K562 (cell line): ENCODE results near the gene FAM240A. TPM values are rescaled to one million over a fixed set of nuclear protein-coding genes. Genes with fewer than 3 reads are reported as not detected.
A peak's percentile ranks its signal among the peaks of the same experiment; 100 is the strongest.

Source experiments
- ATAC-seq: fragments of 200-7000 bp; cut with Tn5 transposase; 3 replicates; pipeline ENCODE4 v1.9.1; 2020; ENCODE audit warnings: moderate library complexity
- BruUV-seq: library from RNA; stranded (reverse); fragments of 400-500 nt; replicated peaks from 2 replicates; lab custom pipeline; 2021; lab: Mats Ljungman, UMichigan
- CTCF ChIA-PET: fragments of 300-600 bp; formaldehyde crosslinking; extraction: SDS; loops from one replicate; lab custom pipeline; 2021; ENCODE audit warnings: low intra/inter-chr PET ratio; lab: Yijun Ruan, JAX
- POLR2A ChIA-PET: fragments of 300-600, 350-650 bp; sonication (Branson Sonifier 250); formaldehyde crosslinking; extraction: SDS; loops from one replicate; lab custom pipeline; 2021; ENCODE audit warnings: antibody characterized with exemption, inconsistent platforms; lab: Yijun Ruan, JAX
- DNase-seq, 4 experiments: peaks; one replicate each; pipeline versions ENCODE4 v3.0.0 to v3.0.0-alpha.2; 2011 to 2018; ENCODE audit warnings: low spot score in 3 of 4, mixed read lengths in 3 of 4; ENCODE audit errors: extremely low read depth in 1 of 4
- FAIRE-seq: peaks from 2 replicates; lab custom pipeline; 2011; peaks lifted over from hg19 to GRCh38; lab: Jason Lieb, UNC
- H2AFZ ChIP-seq: 2 replicates; pipeline ENCODE4 v1.6.0; 2011; ENCODE audit warnings: low read depth, low read length, control low read depth, inconsistent platforms
- H3K27ac ChIP-seq: fragments of 200-600 bp; 3 replicates; pipeline ENCODE4 v1.8.0; 2011; ENCODE audit warnings: low read depth, mild to moderate bottlenecking, control low read depth, inconsistent platforms, low read length, moderate library complexity, mixed read lengths; ENCODE audit errors: extremely low read depth
- H3K27me3 ChIP-seq, 2 experiments: fragments of 300-600 bp in 1 of 2; 2 replicates in 1 of 2; 3 replicates in 1 of 2; pipeline versions ENCODE4 v1.6.0 to v1.8.0; 2011; ENCODE audit warnings: inconsistent platforms in 2 of 2, low read length in 2 of 2, mild to moderate bottlenecking in 1 of 2, mixed read lengths in 1 of 2, moderate library complexity in 1 of 2; ENCODE audit not compliant: control insufficient read depth in 2 of 2, insufficient read depth in 2 of 2
- H3K36me3 ChIP-seq: fragments of 300-600 bp; 3 replicates; pipeline ENCODE4 v1.8.0; 2011; ENCODE audit warnings: mild to moderate bottlenecking, low read length, inconsistent platforms; ENCODE audit not compliant: control insufficient read depth, insufficient read depth
- H3K4me1 ChIP-seq, 2 experiments: fragments of 200-600 bp in 1 of 2; replicated peaks in 1 of 2; 2 replicates in 1 of 2; 3 replicates in 1 of 2; pipeline versions ENCODE4 v1.5.1 to v1.8.0; 2011; ENCODE audit warnings: inconsistent platforms in 2 of 2, low read length in 2 of 2, mild to moderate bottlenecking in 1 of 2, mixed read lengths in 1 of 2, moderate library complexity in 1 of 2; ENCODE audit not compliant: control insufficient read depth in 2 of 2, insufficient read depth in 2 of 2
- H3K4me2 ChIP-seq: 2 replicates; pipeline ENCODE4 v1.6.1; 2011; ENCODE audit warnings: low read length, control low read depth, inconsistent platforms, mixed read lengths; ENCODE audit not compliant: insufficient read depth
- H3K4me3 ChIP-seq: fragments of 200-600 bp; sonication (generic), shearing (Covaris generic); 2 replicates; pipeline ENCODE4 v1.5.1; 2016; ENCODE audit warnings: control low read depth, inconsistent platforms
- H3K79me2 ChIP-seq: fragments of 200-600 bp; 3 replicates; pipeline ENCODE4 v1.8.0; 2011; ENCODE audit warnings: low read length, inconsistent platforms; ENCODE audit not compliant: control insufficient read depth, insufficient read depth
- H3K9ac ChIP-seq, 2 experiments: 2 replicates each; pipeline versions ENCODE4 v1.6.0 to v1.6.1; 2011; ENCODE audit warnings: low read depth in 2 of 2, low read length in 2 of 2, control low read depth in 1 of 2, inconsistent platforms in 1 of 2, mild to moderate bottlenecking in 1 of 2, mixed read lengths in 1 of 2; ENCODE audit not compliant: insufficient read depth in 1 of 2
- H3K9me1 ChIP-seq: one replicate; pipeline ENCODE4 v1.6.0; 2011; ENCODE audit warnings: inconsistent platforms, mild to moderate bottlenecking, low read length, moderate library complexity; ENCODE audit not compliant: control insufficient read depth, insufficient read depth
- H3K9me3 ChIP-seq: replicated peaks from 2 replicates; pipeline ENCODE4 v1.5.1; 2011; ENCODE audit warnings: low read depth, low read length, inconsistent platforms; ENCODE audit not compliant: control insufficient read depth, insufficient read depth
- H4K20me1 ChIP-seq: replicated peaks from 2 replicates; pipeline ENCODE4 v1.6.1; 2011; ENCODE audit warnings: low read length, inconsistent platforms, mixed read lengths; ENCODE audit not compliant: control insufficient read depth, insufficient read depth
- BRD9 ChIP-seq: fragments of 450-650 bp; IDR thresholded peaks from 2 replicates; pipeline ENCODE4 v1.6.1; 2018; ENCODE audit warnings: low read depth; ENCODE audit not compliant: partially characterized antibody
- NFE2 ChIP-seq: IDR thresholded peaks from 2 replicates; pipeline ENCODE4 v1.6.1; 2014; ENCODE audit warnings: antibody characterized with exemption, low read depth
- POLR2AphosphoS5 ChIP-seq: IDR thresholded peaks from 2 replicates; pipeline ENCODE4 v1.6.1; 2011; ENCODE audit warnings: mild to moderate bottlenecking, low read depth, low read length, moderate library complexity; ENCODE audit not compliant: control insufficient read depth, insufficient read depth
- TBL1XR1 ChIP-seq, 2 experiments: IDR thresholded peaks; 2 replicates each; pipeline ENCODE4 v1.6.1; 2012; ENCODE audit warnings: improper control_type of control experiment in 2 of 2, low read length in 2 of 2, mild to moderate bottlenecking in 1 of 2
- WGBS: fragments of 100-300 bp; shearing (Covaris generic); methylation state at CpG from one replicate; pipeline ENCODE4 v1.1.6; 2016; ENCODE audit warnings: low coverage, mixed read lengths; ENCODE audit not compliant: insufficient coverage; ENCODE audit errors: missing lambda C conversion rate; 5-methylcytosine and 5-hydroxymethylcytosine counted together
- in situ Hi-C: fragments of 300-500 bp; cut with MboI; formaldehyde crosslinking; loops from 4 replicates; pipeline ENCODE4 v1.15.0; 2018; ENCODE audit warnings: inconsistent platforms, mixed read lengths
- intact Hi-C: fragments of 100-400 bp; cut with micrococcal nuclease; formaldehyde crosslinking; loops from 2 replicates; pipeline ENCODE4 v1.14.2; 2022
- polyA plus RNA-seq, 8 experiments: library from polyadenylated mRNA; depleted of rRNA in 4 of 8; stranded (reverse) in 5 of 8; unstranded in 3 of 8; fragments of >200 nt; fragmentation: Nextera tagmentation in 2 of 8; fragmentation: Illumina TruSeq in 1 of 8; extraction: Ambion mirVana in 2 of 8; extraction: Trizol in 1 of 8; gene quantifications; 2 replicates each; pipeline versions ENCODE4 v1.2.1 to v1.2.3, GENCODE V29; 2011 to 2014; ENCODE audit warnings: inconsistent platforms in 1 of 8, missing spikeins in 1 of 8
- total RNA-seq, 7 experiments: library from RNA; depleted of rRNA in 6 of 7; stranded (reverse); fragments of >200 nt in 6 of 7; fragmentation: Illumina TruSeq in 2 of 7; extraction: Trizol in 2 of 7; gene quantifications; 2 replicates each; pipeline versions ENCODE4 v1.2.1 to v1.2.3, GENCODE V29; 2011 to 2021; ENCODE audit warnings: low replicate concordance in 1 of 7
- TF ChIP-seq, protein P1 (sequence below): fragments of 250-450 bp; sonication (Bioruptor Pico); IDR thresholded peaks from 2 replicates; pipeline ENCODE4 v1.4.0; 2020

The FAM240A gene
- total and polyA plus RNA-seq, 9 of the 15 experiments (the other 6 are each of a cell fraction or from before 2014, with no cell fraction given) = not detected

DNA sequence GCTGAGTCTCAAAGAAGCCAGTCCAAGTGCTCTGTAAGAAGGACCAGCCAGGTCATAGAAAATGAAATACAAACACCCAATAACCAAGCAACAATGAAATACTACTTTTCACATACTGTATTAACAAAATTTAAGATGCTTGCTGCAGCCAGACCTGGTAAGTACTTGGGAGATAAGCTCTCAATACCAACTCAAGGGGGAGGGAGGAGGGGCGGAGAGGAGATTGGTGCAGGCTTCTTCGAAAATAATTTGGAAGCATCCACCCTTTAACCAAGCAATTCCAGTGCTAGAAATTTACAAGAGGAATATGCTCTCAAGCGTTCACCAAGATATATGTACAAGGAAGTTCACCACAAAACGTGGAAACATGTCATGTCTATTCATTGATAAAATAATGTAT is 38.6 kb upstream of the FAM240A start:
- ChIA-PET POLR2A (interaction anchor here (0.7 kb wide), 1 partner anchor 13 kb away, joined by 4 read pairs; no protein-coding TSS in a partner anchor), CTCF (no interaction called here)
- Histone ChIP-seq H3K4me3 (no peak overlapping the region), H3K4me2 (no peak overlapping the region; the same call in 1 of the 2 replicates), H3K4me1 (peaks cover 5 to 8% of the 10 kb centered on the region in 2 experiments; a peak in 2 of 5 replicates), H3K27ac (no peak overlapping the region), H3K9ac (no peak overlapping the region), H4K20me1 (no peaks in the 10 kb centered on the region), H3K9me1 (no peaks in the 10 kb centered on the region), H3K27me3 (peaks cover 17 to 25% of the 10 kb centered on the region in 2 experiments; a peak in 3 of 5 replicates), H3K79me2 (no peaks in the 10 kb centered on the region), H3K36me3 (no peaks in the 10 kb centered on the region), H3K9me3 (no peaks in the 10 kb centered on the region), H2AFZ (no peak overlapping the region)
- BruUV-seq = no TSS peak
- FAIRE-seq (no peak), DNase-seq (no peak), ATAC-seq (0 out of 3 replicates have a peak, but pooled peaks have one; percentile 37)
- under 1% methylated on average over 4 of the region's 4 CpGs for WGBS
- no peak for TF ChIP-seq BRD9
- TF ChIP-seq NFE2 = no peak
- TF ChIP-seq, protein P1, sequence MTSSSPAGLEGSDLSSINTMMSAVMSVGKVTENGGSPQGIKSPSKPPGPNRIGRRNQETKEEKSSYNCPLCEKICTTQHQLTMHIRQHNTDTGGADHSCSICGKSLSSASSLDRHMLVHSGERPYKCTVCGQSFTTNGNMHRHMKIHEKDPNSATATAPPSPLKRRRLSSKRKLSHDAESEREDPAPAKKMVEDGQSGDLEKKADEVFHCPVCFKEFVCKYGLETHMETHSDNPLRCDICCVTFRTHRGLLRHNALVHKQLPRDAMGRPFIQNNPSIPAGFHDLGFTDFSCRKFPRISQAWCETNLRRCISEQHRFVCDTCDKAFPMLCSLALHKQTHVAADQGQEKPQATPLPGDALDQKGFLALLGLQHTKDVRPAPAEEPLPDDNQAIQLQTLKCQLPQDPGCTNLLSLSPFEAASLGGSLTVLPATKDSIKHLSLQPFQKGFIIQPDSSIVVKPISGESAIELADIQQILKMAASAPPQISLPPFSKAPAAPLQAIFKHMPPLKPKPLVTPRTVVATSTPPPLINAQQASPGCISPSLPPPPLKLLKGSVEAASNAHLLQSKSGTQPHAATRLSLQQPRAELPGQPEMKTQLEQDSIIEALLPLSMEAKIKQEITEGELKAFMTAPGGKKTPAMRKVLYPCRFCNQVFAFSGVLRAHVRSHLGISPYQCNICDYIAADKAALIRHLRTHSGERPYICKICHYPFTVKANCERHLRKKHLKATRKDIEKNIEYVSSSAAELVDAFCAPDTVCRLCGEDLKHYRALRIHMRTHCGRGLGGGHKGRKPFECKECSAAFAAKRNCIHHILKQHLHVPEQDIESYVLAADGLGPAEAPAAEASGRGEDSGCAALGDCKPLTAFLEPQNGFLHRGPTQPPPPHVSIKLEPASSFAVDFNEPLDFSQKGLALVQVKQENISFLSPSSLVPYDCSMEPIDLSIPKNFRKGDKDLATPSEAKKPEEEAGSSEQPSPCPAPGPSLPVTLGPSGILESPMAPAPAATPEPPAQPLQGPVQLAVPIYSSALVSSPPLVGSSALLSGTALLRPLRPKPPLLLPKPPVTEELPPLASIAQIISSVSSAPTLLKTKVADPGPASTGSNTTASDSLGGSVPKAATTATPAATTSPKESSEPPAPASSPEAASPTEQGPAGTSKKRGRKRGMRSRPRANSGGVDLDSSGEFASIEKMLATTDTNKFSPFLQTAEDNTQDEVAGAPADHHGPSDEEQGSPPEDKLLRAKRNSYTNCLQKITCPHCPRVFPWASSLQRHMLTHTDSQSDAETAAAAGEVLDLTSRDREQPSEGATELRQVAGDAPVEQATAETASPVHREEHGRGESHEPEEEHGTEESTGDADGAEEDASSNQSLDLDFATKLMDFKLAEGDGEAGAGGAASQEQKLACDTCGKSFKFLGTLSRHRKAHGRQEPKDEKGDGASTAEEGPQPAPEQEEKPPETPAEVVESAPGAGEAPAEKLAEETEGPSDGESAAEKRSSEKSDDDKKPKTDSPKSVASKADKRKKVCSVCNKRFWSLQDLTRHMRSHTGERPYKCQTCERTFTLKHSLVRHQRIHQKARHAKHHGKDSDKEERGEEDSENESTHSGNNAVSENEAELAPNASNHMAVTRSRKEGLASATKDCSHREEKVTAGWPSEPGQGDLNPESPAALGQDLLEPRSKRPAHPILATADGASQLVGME (CRISPR knock-in tag) = no peak
- TF ChIP-seq POLR2AphosphoS5 = no peak
- TF ChIP-seq TBL1XR1 (IDR thresholded peaks at IDR 0.05; ENCODE audit: low read length in 2 of 2) = no peak
- intact Hi-C loops = no loop called here
- in situ Hi-C loops = no loop called here
